ENCODE measurements around the gene POMP. TPM values are rescaled to one million over a fixed set of nuclear protein-coding genes. Genes with fewer than 3 reads are reported as not detected.
A peak's percentile ranks its signal among the peaks of the same experiment; 100 is the strongest.

Gene POMP
- 112 TPM for total RNA-seq
- long read RNA-seq, transcript POMP-201 (6 exons, 1,330 nt): major isoform, 112 of 122 reads
- long read RNA-seq, partial matches to known transcripts: 7 of 122 reads
- long read RNA-seq, other reads (novel, unspliced or antisense): 3 of 122 reads

DNA sequence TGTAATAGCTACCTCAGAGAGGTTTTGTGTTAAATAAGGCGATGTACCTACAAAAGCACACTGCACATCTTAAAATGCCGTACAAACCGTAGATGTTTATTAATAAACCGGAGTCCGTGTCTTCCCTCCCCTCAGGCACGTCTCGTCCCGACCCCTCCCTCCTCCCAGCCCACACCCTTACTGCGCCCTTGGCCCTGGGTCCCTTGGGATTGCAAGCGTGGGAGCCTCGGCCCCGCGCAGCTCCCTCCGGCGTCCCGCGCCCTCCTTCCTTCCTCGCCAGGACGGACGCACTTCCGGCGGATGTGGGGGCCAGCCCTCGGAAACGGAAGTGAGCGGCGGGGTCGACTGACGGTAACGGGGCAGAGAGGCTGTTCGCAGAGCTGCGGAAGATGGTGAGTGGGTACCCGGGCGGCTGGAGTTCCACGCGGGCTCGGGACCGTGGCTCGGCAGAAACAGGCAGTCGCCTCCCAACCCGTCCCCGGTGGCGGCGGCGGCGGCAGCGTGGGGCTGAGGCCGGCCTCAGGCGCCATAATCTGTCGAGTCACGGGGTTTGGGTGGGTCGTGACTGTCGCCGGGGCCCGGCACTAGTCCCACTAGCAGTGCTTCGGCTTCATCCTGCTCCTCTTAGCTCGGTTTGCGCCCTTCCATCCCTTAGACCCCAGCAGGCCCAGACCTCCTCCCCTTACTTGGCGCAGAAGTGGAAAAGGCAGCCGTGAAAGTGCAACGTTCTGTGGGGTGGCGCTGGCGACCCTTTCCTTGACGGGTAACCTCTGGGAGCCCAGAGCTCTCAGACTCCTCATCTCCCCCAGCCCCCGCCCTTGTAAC lies at the start of gene POMP:
Gene POMP, plus strand, starts transcription at position 335 of the 825 bp plus-strand sequence. Its CDS starts 55 bp downstream, at position 390.
- ATAC-seq (ENCODE audit: poor library complexity): peak; percentile 99
- intact Hi-C loops (cut with DNase I): no loop called here
- DNase-seq: peak; percentile 96

GRCh38 chr13:28609381-28609780 lies 49.5 kb upstream of the POMP start:
- intact Hi-C loops (cut with DNase I): no loop called here
- no peak for DNase-seq
- ATAC-seq (ENCODE audit: poor library complexity): no peak

GRCh38 chr13:28609926-28610325 lies 49.0 kb upstream of the POMP start:
- no peak for DNase-seq
- no peak for ATAC-seq (ENCODE audit: poor library complexity)
- intact Hi-C loops (cut with DNase I): no loop called here

- intact Hi-C loops (cut with DNase I): no loop called here
- DNase-seq (no peak), ATAC-seq (ENCODE audit: poor library complexity) (no peak)
Observed at GRCh38 chr13:28610996-28611395, 47.9 kb upstream of the POMP start.

- ATAC-seq (ENCODE audit: poor library complexity) (peak; percentile 20), DNase-seq (no peak)
- intact Hi-C loops (cut with DNase I): no loop called here
Observed at GRCh38 chr13:28611654-28612131, 47.2 kb upstream of the POMP start.

GRCh38 chr13:28613562-28613961 lies 45.4 kb upstream of the POMP start:
- intact Hi-C loops (cut with DNase I): no loop called here
- DNase-seq (no peak), ATAC-seq (ENCODE audit: poor library complexity) (no peak)

DNA sequence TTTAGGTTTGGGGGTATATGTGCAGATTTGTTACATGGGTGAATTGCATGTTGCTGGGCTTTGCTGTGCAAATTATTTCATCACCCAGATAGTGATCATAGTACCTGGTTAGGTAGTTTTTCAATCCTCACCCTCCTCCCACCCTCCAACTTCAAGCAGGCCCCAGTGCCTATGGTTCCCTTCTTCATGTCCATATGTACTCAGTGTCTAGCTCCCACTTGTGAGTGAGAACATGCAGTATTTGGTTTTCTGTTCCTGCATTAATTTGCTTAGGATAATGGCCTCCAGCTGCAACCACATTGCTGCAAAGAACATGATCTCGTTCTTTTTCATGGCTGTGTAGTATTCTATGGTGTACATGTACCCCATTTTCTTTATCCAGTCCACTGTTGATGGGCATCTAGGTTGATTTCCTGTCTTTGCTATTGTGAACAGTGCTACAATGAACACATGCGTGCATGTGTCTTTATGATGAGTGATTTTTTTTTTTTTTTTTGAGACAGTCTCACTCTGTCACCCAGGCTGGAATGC lies 42.9 kb upstream of the POMP start:
- DNase-seq (no peak), ATAC-seq (ENCODE audit: poor library complexity) (no peak)
- intact Hi-C loops (cut with DNase I): no loop called here

GRCh38 chr13:28618230-28618994 lies 40.5 kb upstream of the POMP start:
- intact Hi-C loops (cut with DNase I): no loop called here
- DNase-seq (no peak), ATAC-seq (ENCODE audit: poor library complexity) (no peak)

- ATAC-seq (ENCODE audit: poor library complexity) (no peak), DNase-seq (no peak)
- intact Hi-C loops (cut with DNase I): no loop called here
Observed at GRCh38 chr13:28620011-28620830, 38.7 kb upstream of the POMP start.

- intact Hi-C loops (cut with DNase I): no loop called here
- peak; percentile 58 for ATAC-seq (ENCODE audit: poor library complexity)
Observed at GRCh38 chr13:28621449-28621848, 37.5 kb upstream of the POMP start.

GRCh38 chr13:28622286-28622685 lies 36.6 kb upstream of the POMP start:
- ATAC-seq (ENCODE audit: poor library complexity): peak; percentile 76
- intact Hi-C loops (cut with DNase I): no loop called here
- peak; percentile 64 for DNase-seq

More at GRCh38 chr13:28621449-28621848, 37.5 kb upstream of the POMP start:
- no peak for DNase-seq

DNA sequence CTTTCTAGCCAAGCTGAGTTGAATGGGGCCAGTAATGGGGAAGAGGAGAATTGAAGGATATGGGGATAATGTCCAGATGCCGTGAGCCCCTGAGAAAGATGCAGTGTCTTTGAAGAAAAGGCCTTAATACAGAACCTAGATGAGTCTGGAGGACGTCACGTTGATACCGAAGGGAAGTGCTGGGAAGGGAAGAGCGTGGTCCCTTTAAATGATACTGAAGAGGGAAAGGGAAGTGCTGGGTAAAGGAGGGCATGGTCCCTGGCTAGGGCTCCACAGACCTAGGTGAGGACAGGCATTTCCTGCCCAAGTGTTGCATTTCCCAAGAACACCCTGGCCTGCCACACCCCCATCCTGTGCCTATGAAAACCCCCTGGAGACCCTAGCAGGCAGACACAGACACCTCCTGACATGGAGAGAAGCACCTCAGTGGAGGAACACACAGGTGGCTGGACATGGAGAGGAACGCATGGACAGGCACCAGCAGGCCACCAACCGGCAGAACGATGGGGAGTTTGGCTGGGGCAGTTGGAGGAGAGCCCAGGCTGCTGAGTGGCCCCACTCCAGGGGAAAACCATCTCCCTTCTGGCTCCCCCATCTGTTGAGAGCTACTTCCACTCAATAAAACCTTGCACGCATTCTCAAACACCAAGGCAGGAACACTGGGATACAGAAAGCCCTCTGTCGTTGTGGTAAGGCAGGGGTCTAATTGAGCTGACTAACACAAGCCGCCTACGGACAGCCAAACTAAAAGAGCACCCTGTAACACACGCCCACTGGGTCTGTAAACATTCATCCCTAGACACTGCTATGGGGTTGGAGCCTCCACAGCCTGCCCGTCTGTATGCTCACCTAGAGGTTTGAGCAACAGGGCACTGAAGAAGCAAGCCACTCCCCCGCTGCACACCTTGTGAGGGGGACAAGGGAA lies 34.9 kb upstream of the POMP start:
- no peak for ATAC-seq (ENCODE audit: poor library complexity)
- DNase-seq: no peak
- intact Hi-C loops (cut with DNase I): no loop called here

GRCh38 chr13:28624707-28625432 lies 34.1 kb upstream of the POMP start:
- intact Hi-C loops (cut with DNase I): no loop called here
- no peak for DNase-seq
- ATAC-seq (ENCODE audit: poor library complexity): no peak

GRCh38 chr13:28626266-28626665 lies 32.7 kb upstream of the POMP start:
- DNase-seq (no peak), ATAC-seq (ENCODE audit: poor library complexity) (no peak)
- intact Hi-C loops (cut with DNase I): no loop called here

DNA sequence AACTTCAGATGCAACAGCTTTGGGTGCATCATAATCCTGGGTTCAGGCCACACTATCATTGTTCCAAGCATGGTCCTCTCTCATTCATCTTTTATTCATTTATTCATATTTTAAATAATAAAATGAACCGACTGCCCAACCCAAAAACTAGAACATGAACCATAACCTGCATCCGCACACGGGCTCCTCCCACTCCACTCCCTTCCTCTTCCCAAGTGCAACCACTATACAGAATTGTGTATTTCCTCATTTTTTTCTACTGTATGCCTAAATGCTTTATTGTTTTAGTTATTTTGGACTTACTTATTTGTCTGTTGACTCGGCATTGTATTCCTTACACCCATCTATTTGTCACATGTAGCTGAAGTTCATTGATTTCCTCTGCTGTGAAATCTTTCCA lies 30.7 kb upstream of the POMP start:
- intact Hi-C loops (cut with DNase I): no loop called here
- no peak for ATAC-seq (ENCODE audit: poor library complexity)
- DNase-seq: no peak

- ATAC-seq (ENCODE audit: poor library complexity) (no peak), DNase-seq (no peak)
- intact Hi-C loops (cut with DNase I): loop anchor here (10.0 kb wide), 1 partner anchor 96 kb away; no protein-coding TSS in a partner anchor
Observed at GRCh38 chr13:28630869-28631268, 28.1 kb upstream of the POMP start.

DNA sequence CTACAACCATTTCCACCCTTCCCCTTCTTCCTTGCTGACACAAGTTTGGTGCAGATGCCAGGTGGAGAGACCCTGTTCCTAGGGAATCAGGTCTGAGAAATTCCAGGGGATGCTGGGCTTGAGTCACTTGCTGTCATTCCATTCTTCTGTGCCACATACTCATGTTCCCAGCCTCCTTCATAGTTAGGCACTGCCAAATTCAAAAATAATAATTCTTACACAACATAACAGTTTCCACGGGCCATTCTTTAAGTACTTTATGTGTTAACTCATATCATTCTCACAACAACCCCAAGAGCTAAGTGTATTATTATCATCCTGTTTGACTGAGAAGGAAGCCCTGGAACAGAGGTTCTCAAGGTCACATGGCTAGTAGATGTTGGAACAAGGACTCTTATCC lies 27.1 kb upstream of the POMP start:
- DNase-seq (no peak), ATAC-seq (ENCODE audit: poor library complexity) (no peak)
- intact Hi-C loops (cut with DNase I): loop anchor here (10.0 kb wide), 1 partner anchor 97 kb away; no protein-coding TSS in a partner anchor

All from Right ventricle myocardium superior (tissue), 1 donor.